GM18861 (cell line): ENCODE measurements around the gene PCP2.

Experiments
- ATAC-seq: cut with Tn5 transposase; IDR thresholded peaks from one replicate; pipeline ENCODE4 v1.9.1; 2021; ENCODE audit not compliant: unreplicated experiment

Gene PCP2

DNA sequence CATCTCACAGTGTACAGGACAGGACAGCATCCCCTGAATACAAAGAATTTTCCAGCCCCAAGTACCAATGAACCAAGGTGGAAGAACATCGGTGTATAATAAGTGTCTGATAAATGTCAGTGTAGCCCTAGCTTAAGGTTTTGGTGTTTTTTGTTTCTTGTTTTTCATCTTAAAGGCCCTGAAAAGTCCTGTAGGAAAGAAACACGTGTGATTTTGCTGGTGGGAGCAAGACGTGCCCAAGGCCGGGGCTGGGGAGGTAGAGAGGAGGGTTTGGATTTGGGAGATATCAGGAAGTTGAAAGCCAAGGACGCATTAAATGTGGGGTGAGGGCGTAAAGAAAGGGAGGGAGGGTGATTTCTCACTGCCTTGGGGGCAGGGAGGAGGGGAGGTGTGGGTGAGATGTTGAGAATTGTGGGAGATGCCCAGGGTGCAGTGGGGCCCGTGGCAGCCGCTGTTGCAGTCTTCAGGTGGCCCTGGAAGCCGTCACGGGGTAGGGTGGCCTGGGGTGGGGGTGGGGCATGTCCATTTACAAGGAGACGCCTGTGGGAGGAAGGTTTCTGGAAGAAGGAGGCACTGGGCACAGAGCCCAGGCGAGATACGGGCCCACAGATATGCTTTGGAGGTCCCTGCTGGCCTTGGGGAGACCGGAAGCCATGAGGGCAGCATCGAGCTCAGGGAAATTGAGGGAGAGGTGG lies 31.1 kb downstream of the PCP2 start:
- ATAC-seq: no peak

GRCh38 chr19:7600721-7601120 lies 32.8 kb downstream of the PCP2 start:
- ATAC-seq: no peak

DNA sequence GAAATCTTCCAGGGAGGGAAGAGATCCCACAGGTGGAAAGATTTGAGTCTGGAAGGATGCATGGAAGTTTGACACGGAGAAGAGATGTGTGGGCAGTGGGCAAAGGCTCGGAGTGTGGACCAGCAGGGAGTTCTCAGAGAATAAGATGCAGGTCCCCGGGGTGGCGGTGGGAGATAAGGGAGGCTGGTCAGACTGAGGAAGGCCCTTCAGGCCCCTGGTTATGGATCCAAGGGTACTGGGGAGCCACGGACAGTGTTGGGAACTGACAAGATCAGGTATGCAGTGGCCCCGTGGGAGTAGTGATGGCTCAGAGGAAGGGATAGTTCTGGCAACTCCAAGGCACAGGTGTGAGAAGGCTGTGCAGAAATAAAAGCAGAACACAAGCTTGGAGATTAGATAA lies 35.3 kb downstream of the PCP2 start:
- no peak for ATAC-seq

GRCh38 chr19:7597689-7598088 lies 35.8 kb downstream of the PCP2 start:
- no peak for ATAC-seq

- no peak for ATAC-seq
Measured at GRCh38 chr19:7596211-7596937, 37.1 kb downstream of the PCP2 start.

DNA sequence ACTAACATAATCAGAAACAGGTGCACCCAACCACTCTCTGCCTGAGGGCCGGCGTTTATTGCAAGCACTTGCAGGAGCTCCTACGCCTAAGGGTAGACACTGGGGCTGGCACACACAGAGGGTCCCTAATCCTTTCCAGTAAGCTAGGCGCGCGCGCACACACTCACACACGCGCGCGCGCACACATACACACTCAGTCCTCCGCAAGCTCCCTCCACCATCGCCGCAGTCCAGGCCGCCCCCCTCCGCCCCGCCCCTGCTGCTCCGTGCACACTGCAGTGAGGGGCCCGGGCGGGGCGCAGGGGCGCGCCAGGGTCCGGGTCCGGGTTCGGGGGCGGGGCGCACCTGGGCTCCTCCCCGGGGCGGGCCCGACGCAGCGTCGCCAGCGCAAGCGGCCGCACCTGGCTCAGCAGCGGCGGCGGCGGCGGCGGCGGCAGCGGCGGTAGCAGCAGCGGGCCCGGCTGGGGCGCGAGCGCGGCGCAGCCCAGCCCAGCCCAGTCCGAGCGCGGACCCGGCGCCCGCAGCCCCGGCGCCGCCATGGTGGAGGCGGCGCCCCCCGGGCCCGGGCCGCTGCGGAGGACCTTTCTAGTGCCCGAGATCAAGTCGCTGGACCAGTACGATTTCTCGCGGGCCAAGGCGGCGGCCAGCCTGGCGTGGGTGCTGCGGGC lies 37.9 kb downstream of the PCP2 start, which contains the start of gene CAMSAP3:
TSS of gene CAMSAP3 (plus strand) at position 398 of the 668 bp plus-strand sequence. CDS start at position 538, 140 bp downstream.
- no peak for ATAC-seq

DNA sequence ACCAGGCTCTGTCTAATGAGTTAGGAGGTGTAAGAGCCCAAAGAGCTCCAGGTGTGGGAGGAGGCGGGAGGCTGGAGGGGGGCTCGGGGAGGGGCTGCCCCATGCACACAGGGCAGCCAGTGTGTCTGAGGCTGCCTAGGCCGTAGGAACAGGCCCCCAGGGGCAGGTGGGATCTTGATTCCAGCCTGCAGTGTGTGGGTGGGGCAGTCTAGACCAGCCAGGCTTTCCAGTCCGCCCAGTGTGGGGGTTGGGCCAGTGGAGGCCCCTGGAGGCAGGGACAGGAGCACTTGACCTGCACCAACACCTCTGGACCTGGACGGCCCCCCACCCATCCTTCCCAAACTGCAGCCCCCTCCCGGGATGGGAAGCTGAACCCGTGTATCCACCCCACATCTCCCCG lies 43.3 kb downstream of the PCP2 start:
- ATAC-seq: no peak

DNA sequence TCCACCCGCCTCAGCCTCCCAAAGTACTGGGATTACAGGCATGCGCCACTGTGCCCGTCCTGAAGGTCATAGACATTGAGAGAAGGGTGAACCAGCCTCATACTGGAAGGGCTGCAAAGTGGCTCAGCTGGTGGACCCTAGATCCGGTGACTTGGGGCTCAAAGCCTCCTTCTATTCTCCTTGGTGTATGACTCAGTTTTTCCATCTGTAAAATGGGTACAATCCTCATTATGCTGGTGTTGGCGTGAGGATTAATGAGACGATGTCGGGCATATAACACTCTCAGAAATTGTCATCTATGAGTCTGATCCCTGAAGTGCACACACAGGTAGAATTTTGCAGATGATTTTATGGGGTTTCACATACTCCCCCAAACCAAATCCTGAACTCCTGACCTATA lies 43.7 kb downstream of the PCP2 start:
- no peak for ATAC-seq

DNA sequence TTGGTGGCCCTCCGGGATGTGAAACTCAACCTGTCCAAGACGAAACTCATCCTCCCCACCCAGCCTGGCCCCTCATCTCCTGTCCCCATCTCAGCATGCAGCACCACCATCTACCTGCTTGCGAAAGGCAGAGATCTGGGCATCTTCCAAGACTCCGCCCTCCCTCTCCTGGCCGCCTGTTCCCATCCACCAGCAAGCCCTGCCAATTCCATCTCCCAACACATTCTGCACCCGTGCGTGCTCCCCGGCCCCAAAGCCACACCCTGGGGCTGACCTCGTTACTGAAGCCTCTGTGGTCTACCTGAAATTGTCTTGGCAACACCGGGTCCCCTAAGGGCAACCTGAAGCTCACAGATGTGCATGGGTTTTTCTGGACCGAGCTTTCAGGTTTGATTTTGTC lies 51.1 kb downstream of the PCP2 start:
- no peak for ATAC-seq
